ENCODE results near the gene QSOX2.

GRCh38 chr9:136241542-136241941 lies 4.1 kb downstream of the QSOX2 start:
- no peak for TF ChIP-seq CTCF (conservative IDR thresholded peaks at IDR 0.05; ENCODE audit: low read length)
- TF ChIP-seq EZH2phosphoT487 (IDR thresholded peaks at IDR 0.05; ENCODE audit: borderline replicate concordance) = no peak

Data from Loucy (cell line).